ENCODE measurements around the gene C2CD2. TPM values are rescaled to one million over a fixed set of nuclear protein-coding genes. Genes with fewer than 3 reads are reported as not detected.

The C2CD2 gene
- total and polyA plus RNA-seq, 2 of the 8 experiments (the other 6 are each of a cell fraction or from before 2014, with no cell fraction given), result 10.4 to 13.0 TPM

GRCh38 chr21:41868062-41868710, 85.6 kb downstream of the C2CD2 start:
- Histone ChIP-seq H3K4ac (replicated peaks; ENCODE audit: insufficient read length, low read depth, low read length) (no peak overlapping the region), H4K20me1 (replicated peaks in 1 of 2; ENCODE audit: control insufficient read depth in 1 of 2, insufficient read depth in 2 of 2, low read length in 2 of 2) (peaks cover 0 to 2% of the 10 kb centered on the region in 2 experiments), H3K27ac (ENCODE audit: low read depth, low read length) (no peak overlapping the region), H3K23me2 (ENCODE audit: low read depth, low read length) (no peaks in the 10 kb centered on the region), H3K9me3 (ENCODE audit: insufficient read depth in 2 of 2, low read depth in 1 of 2, low read length in 1 of 2) (no peaks in the 10 kb centered on the region), H2BK5ac (ENCODE audit: low read depth, low read length) (no peak overlapping the region), H2BK120ac (replicated peaks; ENCODE audit: low read depth, low read length) (no peak overlapping the region), H3K18ac (ENCODE audit: extremely low read depth, low read length) (no peak overlapping the region), H3K4me1 (replicated peaks in 1 of 4; ENCODE audit: control insufficient read depth in 3 of 4, insufficient read depth in 4 of 4, low read length in 3 of 4) (peaks cover 0 to 6% (median 0%) of the 10 kb centered on the region in 4 experiments; a peak in 3 of 7 replicates), H3K56ac (replicated peaks; ENCODE audit: insufficient read length, low read depth, low read length) (no peak overlapping the region), H2BK20ac (ENCODE audit: low read length) (no peak overlapping the region), H3K9ac (replicated peaks in 1 of 4; ENCODE audit: extremely low read depth in 1 of 4, low read depth in 3 of 4, low read length in 3 of 4) (no peak overlapping the region), H2BK15ac (ENCODE audit: low read length) (no peak overlapping the region), H2AFZ (ENCODE audit: low read length) (no peak overlapping the region), H3K4me2 (ENCODE audit: insufficient read depth in 1 of 2, low read depth in 2 of 2, low read length in 2 of 2) (no peak overlapping the region), H3K4me3 (ENCODE audit: extremely low read depth in 1 of 4, insufficient read depth in 2 of 4, low read depth in 3 of 4, low read length in 4 of 4) (no peak overlapping the region), H4K91ac (replicated peaks; ENCODE audit: insufficient read length, low read length) (no peak overlapping the region), H4K8ac (ENCODE audit: extremely low read depth, insufficient read depth, low read length) (no peak overlapping the region), H2BK12ac (ENCODE audit: low read depth, low read length) (no peak overlapping the region), H3K79me2 (ENCODE audit: control insufficient read depth in 1 of 2, insufficient read depth in 2 of 2, low read length in 2 of 2) (peaks cover 0 to 14% of the 10 kb centered on the region in 2 experiments; a peak in 2 of 4 replicates), H4K5ac (ENCODE audit: insufficient read length, low read depth, low read length) (no peak overlapping the region), H3K27me3 (replicated peaks in 1 of 4; ENCODE audit: control insufficient read depth in 3 of 4, extremely low read depth in 1 of 4, insufficient read depth in 3 of 4, low read length in 3 of 4) (no peaks in the 10 kb centered on the region), H3K79me1 (ENCODE audit: low read depth, low read length) (peaks cover 8% of the 10 kb centered on the region), H2AK5ac (ENCODE audit: low read depth, low read length) (no peak overlapping the region), H3K36me3 (ENCODE audit: control insufficient read depth in 2 of 4, insufficient read depth in 4 of 4, low read length in 3 of 4) (no peaks in the 10 kb centered on the region), H3K14ac (ENCODE audit: insufficient read length) (no peak overlapping the region), H3K23ac (ENCODE audit: insufficient read length) (no peak overlapping the region)
- CTCF ChIA-PET (ENCODE audit: partially characterized antibody), result interaction anchor here (1.0 to 1.6 kb wide), 2 partner anchors 9 to 40 kb away, joined by 3 to 5 read pairs; no protein-coding TSS in a partner anchor
- DNase-seq (ENCODE audit: low read depth in 1 of 2, low spot score in 2 of 2) (no peak), FAIRE-seq (no peak)
- POLR2A ChIA-PET (ENCODE audit: partially characterized antibody), result interaction anchor here (1.0 kb wide), 1 partner anchor 16 kb away, joined by 3 read pairs; no protein-coding TSS in a partner anchor
- WGBS, 2 experiments (ENCODE audit: extremely low coverage in 1 of 2, insufficient coverage in 1 of 2, insufficient read length in 1 of 2, insufficient replicate concordance in 2 of 2, low coverage in 1 of 2, low lambda C conversion rate in 2 of 2, missing lambda C conversion rate in 1 of 2), result 95% methylated on average over 10 of the region's 10 CpGs; no CpG with 5 or more reads in 1 of the 2 experiments
- TF ChIP-seq KDM5A (IDR thresholded peaks at IDR 0.05; ENCODE audit: low read length), result no peak
- no peak for TF ChIP-seq KDM4A (IDR thresholded peaks at IDR 0.05; ENCODE audit: low read depth, low read length, severe bottlenecking)
- TF ChIP-seq EP300 (IDR thresholded peaks at IDR 0.05; ENCODE audit: borderline replicate concordance in 1 of 2, low read depth in 2 of 2, low read length in 2 of 2), result no peak
- TF ChIP-seq PHF8 (conservative IDR thresholded peaks at IDR 0.05; ENCODE audit: low read depth, low read length), result no peak
- TF ChIP-seq TAF1 (IDR thresholded peaks at IDR 0.05; ENCODE audit: low read depth, low read length), result no peak
- TF ChIP-seq MAFK (IDR thresholded peaks at IDR 0.05; ENCODE audit: low read depth, low read length), result no peak
- TF ChIP-seq BCL11A (IDR thresholded peaks at IDR 0.05; ENCODE audit: low read depth in 2 of 2, low read length in 2 of 2), result no peak
- no peak for TF ChIP-seq HDAC6 (IDR thresholded peaks at IDR 0.05; ENCODE audit: low read depth, low read length)
- TF ChIP-seq CTBP2 (IDR thresholded peaks at IDR 0.05; ENCODE audit: borderline replicate concordance, insufficient read depth, insufficient read length, low read length), result no peak
